ENCODE data around the gene GPX4. TPM values are rescaled to one million over a fixed set of nuclear protein-coding genes. Genes with fewer than 3 reads are reported as not detected.
A peak's percentile ranks its signal among the peaks of the same experiment; 100 is the strongest.

GPX4 gene
- total and polyA plus RNA-seq, 9 of the 15 experiments (the other 6 are each of a cell fraction or from before 2014, with no cell fraction given), result 61.4 to 661 (median 349) TPM

- TF ChIP-seq, protein P1, sequence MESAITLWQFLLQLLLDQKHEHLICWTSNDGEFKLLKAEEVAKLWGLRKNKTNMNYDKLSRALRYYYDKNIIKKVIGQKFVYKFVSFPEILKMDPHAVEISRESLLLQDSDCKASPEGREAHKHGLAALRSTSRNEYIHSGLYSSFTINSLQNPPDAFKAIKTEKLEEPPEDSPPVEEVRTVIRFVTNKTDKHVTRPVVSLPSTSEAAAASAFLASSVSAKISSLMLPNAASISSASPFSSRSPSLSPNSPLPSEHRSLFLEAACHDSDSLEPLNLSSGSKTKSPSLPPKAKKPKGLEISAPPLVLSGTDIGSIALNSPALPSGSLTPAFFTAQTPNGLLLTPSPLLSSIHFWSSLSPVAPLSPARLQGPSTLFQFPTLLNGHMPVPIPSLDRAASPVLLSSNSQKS (CRISPR knock-in tag; IDR thresholded peaks at IDR 0.05), result no peak
- TF ChIP-seq FOXK1 (CRISPR knock-in tag; IDR thresholded peaks at IDR 0.05; ENCODE audit: borderline replicate concordance), result no peak
- no peak for TF ChIP-seq TEAD1 (CRISPR knock-in tag; IDR thresholded peaks at IDR 0.05)
- no peak for TF ChIP-seq ZNF146 (CRISPR knock-in tag; IDR thresholded peaks at IDR 0.05; ENCODE audit: unreplicated experiment)
- peak; percentile 58; the same call in 1 of the 2 replicates for TF ChIP-seq GABPB1 (CRISPR knock-in tag; IDR thresholded peaks at IDR 0.05)
- TF ChIP-seq, protein P2, sequence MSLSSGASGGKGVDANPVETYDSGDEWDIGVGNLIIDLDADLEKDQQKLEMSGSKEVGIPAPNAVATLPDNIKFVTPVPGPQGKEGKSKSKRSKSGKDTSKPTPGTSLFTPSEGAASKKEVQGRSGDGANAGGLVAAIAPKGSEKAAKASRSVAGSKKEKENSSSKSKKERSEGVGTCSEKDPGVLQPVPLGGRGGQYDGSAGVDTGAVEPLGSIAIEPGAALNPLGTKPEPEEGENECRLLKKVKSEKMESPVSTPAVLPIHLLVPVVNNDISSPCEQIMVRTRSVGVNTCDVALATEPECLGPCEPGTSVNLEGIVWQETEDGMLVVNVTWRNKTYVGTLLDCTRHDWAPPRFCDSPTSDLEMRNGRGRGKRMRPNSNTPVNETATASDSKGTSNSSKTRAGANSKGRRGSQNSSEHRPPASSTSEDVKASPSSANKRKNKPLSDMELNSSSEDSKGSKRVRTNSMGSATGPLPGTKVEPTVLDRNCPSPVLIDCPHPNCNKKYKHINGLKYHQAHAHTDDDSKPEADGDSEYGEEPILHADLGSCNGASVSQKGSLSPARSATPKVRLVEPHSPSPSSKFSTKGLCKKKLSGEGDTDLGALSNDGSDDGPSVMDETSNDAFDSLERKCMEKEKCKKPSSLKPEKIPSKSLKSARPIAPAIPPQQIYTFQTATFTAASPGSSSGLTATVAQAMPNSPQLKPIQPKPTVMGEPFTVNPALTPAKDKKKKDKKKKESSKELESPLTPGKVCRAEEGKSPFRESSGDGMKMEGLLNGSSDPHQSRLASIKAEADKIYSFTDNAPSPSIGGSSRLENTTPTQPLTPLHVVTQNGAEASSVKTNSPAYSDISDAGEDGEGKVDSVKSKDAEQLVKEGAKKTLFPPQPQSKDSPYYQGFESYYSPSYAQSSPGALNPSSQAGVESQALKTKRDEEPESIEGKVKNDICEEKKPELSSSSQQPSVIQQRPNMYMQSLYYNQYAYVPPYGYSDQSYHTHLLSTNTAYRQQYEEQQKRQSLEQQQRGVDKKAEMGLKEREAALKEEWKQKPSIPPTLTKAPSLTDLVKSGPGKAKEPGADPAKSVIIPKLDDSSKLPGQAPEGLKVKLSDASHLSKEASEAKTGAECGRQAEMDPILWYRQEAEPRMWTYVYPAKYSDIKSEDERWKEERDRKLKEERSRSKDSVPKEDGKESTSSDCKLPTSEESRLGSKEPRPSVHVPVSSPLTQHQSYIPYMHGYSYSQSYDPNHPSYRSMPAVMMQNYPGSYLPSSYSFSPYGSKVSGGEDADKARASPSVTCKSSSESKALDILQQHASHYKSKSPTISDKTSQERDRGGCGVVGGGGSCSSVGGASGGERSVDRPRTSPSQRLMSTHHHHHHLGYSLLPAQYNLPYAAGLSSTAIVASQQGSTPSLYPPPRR (CRISPR knock-in tag; IDR thresholded peaks at IDR 0.05; ENCODE audit: borderline replicate concordance), result no peak
- no peak for TF ChIP-seq NR2C1 (IDR thresholded peaks at IDR 0.05)
- no peak for TF ChIP-seq NR2C1 (tag; IDR thresholded peaks at IDR 0.05)
- no peak for TF ChIP-seq HIVEP1 (CRISPR knock-in tag; IDR thresholded peaks at IDR 0.05)
- no peak for TF ChIP-seq ZNF263 (CRISPR knock-in tag; IDR thresholded peaks at IDR 0.05; ENCODE audit: borderline replicate concordance)
- TF ChIP-seq JUND (IDR thresholded peaks at IDR 0.05; ENCODE audit: borderline replicate concordance, low read depth, low read length), result 0 out of 2 replicates have a peak, but pooled peaks have one; percentile 41
- TF ChIP-seq JUND (tag; IDR thresholded peaks at IDR 0.05; ENCODE audit: borderline replicate concordance, low read depth, low read length), result no peak; the same call in 2 of the 3 replicates
- no peak for TF ChIP-seq XRCC4 (IDR thresholded peaks at IDR 0.05; ENCODE audit: extremely low read depth, insufficient read depth, insufficient read length)
- TF ChIP-seq VEZF1 (CRISPR knock-in tag; IDR thresholded peaks at IDR 0.05), result peak; percentile 26; the same call in 1 of the 2 replicates
- no peak for TF ChIP-seq ZBTB17 (CRISPR knock-in tag; IDR thresholded peaks at IDR 0.05)
- TF ChIP-seq, protein P3, sequence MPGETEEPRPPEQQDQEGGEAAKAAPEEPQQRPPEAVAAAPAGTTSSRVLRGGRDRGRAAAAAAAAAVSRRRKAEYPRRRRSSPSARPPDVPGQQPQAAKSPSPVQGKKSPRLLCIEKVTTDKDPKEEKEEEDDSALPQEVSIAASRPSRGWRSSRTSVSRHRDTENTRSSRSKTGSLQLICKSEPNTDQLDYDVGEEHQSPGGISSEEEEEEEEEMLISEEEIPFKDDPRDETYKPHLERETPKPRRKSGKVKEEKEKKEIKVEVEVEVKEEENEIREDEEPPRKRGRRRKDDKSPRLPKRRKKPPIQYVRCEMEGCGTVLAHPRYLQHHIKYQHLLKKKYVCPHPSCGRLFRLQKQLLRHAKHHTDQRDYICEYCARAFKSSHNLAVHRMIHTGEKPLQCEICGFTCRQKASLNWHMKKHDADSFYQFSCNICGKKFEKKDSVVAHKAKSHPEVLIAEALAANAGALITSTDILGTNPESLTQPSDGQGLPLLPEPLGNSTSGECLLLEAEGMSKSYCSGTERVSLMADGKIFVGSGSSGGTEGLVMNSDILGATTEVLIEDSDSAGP (CRISPR knock-in tag; IDR thresholded peaks at IDR 0.05), result no peak
- TF ChIP-seq RBFOX2 (IDR thresholded peaks at IDR 0.05; ENCODE audit: low read depth, low read length), result peak; percentile 56; the same call in 1 of the 2 replicates
- no peak for TF ChIP-seq FOXA1 (IDR thresholded peaks at IDR 0.05; ENCODE audit: borderline replicate concordance)
- no peak for TF ChIP-seq PHB (CRISPR knock-in tag; IDR thresholded peaks at IDR 0.05)
Measured at GRCh38 chr19:1131718-1132551, 28.1 kb downstream of the GPX4 start (continued).
